Cortex of kidney (tissue), 1 donor: ENCODE measurements around the gene CEP83.
"Not testable (repeated sequence)": the region's sequence is repeated elsewhere in the genome, so short reads cannot be mapped to it uniquely, and the experiment has no call there.

Experiments
- DNase-seq: peaks from one replicate; lab custom pipeline; 2025; lab: John Stamatoyannopoulos, UW

The CEP83 gene, protein sequence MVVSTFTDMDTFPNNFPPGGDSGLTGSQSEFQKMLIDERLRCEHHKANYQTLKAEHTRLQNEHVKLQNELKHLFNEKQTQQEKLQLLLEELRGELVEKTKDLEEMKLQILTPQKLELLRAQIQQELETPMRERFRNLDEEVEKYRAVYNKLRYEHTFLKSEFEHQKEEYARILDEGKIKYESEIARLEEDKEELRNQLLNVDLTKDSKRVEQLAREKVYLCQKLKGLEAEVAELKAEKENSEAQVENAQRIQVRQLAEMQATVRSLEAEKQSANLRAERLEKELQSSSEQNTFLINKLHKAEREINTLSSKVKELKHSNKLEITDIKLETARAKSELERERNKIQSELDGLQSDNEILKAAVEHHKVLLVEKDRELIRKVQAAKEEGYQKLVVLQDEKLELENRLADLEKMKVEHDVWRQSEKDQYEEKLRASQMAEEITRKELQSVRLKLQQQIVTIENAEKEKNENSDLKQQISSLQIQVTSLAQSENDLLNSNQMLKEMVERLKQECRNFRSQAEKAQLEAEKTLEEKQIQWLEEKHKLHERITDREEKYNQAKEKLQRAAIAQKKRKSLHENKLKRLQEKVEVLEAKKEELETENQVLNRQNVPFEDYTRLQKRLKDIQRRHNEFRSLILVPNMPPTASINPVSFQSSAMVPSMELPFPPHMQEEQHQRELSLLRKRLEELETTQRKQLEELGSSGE

DNA sequence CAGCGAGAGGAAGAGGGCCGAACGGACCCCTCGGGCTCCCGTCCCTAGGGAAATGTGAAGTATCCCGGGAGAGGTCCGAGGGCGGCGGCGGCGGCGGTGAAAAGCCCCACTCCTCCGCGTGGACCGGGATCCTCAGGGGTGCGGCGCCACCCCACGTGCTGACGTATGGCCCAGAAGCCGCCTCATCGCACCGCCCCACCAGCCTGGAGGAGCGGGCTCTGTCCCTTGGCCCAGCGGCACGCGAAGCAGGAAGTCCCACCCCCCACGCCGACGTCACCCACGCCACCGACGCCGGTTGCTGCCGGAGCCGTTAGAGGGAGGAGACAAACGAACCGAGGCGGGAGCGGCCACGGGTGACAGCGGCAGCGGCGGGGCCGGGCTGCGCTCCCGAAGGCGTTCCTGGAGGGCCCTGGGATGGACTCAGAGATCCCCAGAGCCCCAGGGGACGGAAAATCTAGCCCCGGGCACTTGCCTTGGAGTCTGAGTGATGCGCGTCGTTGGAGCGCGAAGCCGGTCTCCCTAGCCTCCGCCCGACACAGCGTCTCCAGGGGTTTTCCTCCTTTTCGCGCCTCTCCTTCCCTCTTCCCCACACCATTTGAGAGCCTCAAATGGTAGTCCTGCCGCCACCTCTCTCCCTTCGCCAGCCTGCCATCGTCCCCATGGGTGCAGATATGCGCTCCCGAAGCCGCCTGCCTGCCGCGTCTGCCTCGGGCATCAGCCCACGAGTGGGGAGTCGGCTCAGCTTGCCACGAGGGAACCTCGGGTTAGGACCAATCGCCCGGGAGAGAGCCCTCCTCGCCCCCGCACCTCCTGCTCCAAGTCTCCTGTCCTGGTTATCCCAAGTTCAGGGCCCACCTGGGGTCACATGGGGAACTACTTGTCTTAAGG, at the start of gene CEP83:
Gene CEP83 (minus strand): TSS at position 140 of the 888 bp plus-strand sequence. CDS start 47,377 bp downstream, outside the sequence.
- DNase-seq = peak; percentile 93

- DNase-seq = no peak
Observed at GRCh38 chr12:94509317-94509716, 49.6 kb upstream of the CEP83 start.

- DNase-seq = no peak
Observed at GRCh38 chr12:94507455-94507854, 47.8 kb upstream of the CEP83 start.

GRCh38 chr12:94504386-94504785, 44.7 kb upstream of the CEP83 start:
- no peak for DNase-seq

DNA sequence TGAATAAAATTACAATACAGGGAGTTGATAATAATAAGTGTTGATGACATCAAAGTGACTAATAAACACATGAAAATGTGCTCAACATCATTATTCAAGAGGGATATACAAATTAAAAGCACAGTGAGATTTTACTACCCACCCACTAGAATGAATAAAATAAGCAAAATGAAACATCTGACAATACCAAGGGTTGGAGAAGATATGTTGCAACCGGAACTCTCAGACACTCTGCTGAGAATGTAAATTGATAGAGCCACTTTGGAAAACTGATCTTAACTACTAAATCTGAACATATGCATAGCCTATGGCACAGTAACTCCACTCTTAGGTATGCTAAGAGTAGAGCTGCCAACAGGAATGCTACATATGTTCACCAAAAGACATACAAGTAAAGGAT, 44.0 kb upstream of the CEP83 start:
- DNase-seq = no peak

DNA sequence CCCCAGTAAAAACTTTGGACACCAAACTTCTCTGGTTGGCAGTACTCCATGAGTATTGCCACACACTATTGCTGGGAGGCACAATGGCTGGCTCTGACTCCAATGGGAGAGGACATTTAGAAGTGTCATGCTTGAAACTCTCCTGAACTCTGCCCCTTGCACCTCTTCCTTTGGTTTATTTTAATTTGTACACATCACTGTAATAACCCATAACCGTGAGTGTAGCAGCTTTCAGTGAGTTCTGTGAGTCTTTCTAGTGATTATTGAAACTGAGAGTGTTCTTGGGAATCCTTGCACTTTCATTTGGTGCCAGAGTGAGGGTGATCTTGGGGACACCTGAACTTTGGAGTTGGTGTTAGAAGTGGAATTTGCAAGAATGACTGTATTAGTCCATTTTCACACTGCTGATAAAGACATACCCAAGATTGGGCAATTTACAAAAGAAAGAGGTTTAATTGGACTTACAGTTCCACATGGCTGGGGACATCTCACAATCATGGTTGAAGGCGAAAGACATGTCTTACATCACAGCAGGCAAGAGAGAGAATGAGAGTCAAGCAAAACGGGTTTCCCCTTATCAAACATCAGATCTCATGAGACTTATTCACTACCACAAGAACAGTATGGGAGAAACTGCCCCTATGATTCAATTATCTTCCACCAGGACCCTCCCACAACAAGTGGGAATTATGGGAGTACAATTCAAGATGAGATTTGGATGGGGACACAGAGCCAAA, 41.3 kb upstream of the CEP83 start:
- no peak for DNase-seq

GRCh38 chr12:94498698-94499097, 39.0 kb upstream of the CEP83 start:
- DNase-seq = no peak

DNA sequence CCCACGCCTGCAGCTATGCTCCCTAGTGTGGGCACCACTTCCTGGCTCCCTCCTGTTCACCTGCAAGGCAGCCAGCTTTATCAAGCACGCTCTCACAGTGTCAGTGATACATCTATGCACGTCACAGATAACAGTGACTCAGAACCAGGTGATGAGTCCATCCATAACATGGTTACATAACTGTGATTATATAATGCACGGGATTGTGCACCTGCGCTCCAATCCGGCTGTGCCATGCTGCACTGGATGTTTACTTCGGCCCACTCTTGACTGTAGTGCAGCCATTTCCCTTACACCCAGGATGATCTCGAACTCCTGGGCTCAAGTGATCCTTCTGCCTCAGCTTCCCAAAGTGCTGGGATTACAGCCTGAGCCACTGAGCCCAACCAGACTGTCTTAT, 38.4 kb upstream of the CEP83 start:
- no peak for DNase-seq

DNA sequence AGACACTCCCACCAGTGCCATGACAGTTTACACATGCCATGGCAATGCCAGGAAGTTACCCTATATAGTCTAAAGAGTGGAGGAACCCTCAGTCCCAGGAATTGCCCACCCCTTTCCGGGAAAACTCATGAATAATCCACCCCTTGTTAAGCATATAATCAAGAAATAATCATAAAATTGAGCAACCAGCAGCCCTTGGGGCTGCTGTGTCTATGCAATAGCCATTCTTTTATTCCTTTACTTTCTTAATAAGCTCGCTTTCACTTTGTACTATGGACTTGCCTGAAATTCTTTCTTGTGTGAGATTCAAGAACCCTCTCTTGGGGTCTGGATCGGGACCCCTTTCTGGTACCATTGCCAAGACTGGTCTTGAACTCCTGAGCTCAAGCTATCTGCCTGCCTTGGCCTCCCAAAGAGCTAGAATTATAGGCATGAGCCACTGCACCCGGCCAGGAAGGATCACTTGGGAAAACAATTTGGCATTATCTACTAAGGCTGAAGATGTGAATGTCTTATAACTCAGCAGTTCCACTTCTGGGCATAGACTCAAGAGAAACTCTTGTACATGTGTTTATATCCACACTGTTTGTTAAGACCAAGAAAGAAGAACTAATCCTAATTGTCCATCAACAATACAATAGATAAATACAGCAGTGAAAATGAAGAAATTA, 35.9 kb upstream of the CEP83 start:
- no peak for DNase-seq

DNA sequence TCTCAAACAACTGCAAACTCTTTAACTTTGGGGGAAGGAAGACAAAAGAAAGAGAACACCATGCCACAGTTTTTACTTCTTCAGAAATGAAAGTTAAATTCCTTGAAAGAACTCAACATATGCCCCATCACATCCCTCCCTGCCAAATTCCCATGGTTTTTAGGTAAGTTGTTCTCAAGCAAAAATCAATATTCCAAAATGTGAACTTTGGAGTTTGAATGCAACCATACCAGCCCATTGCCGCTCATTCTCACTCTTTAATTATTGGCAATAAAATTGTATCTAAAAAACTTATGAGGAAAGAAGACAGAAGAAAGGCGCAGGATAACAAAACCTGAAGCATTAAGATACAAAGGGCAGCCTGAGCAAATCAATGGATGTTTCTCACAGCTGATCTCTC, 31.8 kb upstream of the CEP83 start:
- DNase-seq = no peak

- DNase-seq = no peak
Observed at GRCh38 chr12:94488463-94488862, 28.8 kb upstream of the CEP83 start.

- no peak for DNase-seq
Observed at GRCh38 chr12:94481734-94482133, 22.1 kb upstream of the CEP83 start.

GRCh38 chr12:94469522-94469921, 9.9 kb upstream of the CEP83 start:
- DNase-seq = no peak

DNA sequence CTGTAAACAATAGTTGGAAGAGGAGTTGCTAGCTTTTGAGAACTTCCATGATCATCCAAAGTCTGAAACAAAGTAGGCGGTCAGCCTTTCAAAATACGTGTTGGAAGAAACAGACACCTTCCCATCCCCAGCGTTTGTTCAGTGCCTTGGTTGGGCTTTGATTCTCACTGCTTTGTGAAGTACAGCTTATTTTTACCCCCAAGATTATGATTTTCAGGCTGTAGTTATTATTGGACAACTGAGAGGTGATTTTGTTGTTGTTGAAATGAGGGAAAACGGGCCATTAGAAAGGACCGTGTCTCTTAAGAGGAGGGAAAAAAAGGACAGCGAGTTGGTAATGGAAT, 921 bp upstream of the CEP83 start:
- DNase-seq = no peak

DNA sequence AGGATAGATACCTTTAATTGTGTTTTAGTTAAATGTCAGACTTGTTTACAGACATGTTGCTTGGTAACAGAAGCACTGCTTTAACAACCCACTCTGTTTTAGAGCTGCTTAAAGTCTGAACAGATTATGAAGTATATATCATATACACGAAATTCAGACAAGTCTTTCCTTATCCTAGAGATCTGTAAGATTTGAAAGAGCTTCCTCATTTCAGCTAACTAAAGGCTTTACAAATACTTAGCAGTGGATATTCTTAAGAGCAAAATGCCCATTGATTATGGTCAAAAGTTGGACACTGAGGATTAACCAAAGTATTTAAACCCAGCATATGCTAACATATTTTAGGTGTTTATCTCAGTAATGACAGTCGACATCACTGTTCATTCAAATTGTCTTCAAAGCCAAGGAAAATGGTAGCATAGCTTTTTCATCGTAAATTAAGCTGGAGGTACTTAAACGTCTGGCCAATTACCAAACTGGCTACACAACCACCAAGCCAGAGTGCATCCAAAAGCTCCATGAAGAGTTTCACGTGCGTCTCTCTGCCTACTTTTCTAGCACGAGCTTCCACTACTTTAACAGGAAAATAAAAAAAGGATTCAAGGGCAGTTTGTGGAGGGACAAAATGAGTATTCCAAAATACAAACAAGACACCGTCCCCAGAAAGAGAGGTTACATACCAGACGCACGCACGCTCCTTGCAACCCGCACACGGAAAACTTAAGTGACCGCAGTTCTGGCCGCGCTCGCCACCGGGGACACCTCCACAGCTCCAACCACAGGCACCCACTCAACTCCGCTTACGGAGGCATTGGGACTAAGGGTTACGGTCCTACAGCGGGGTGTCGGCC, 565 bp downstream of the CEP83 start:
- no peak for DNase-seq

GRCh38 chr12:94457311-94457710, 2.4 kb downstream of the CEP83 start:
- no peak for DNase-seq

DNA sequence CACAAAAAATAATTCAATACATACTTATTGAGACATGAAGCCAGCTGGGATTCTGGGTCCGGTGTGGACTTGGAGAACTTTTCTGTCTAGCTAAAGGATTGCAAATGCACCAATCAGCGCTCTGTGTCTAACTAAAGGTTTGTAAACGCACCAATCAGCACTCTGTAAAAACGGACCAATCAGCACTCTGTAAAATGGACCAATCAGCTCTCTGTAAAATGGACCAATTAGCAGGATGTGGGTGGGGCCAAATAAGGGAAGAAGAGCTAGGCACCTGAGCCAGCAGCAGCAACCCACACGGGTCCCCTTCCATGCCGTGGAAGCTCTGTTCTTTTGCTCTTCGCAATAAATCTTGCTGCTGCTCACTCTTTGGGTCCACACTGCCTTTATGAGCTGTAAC, 5.3 kb downstream of the CEP83 start:
- not testable (repeated sequence) for DNase-seq

GRCh38 chr12:94445662-94446061, 14.0 kb downstream of the CEP83 start:
- no peak for DNase-seq

GRCh38 chr12:94437303-94437702, 22.4 kb downstream of the CEP83 start:
- no peak for DNase-seq

DNA sequence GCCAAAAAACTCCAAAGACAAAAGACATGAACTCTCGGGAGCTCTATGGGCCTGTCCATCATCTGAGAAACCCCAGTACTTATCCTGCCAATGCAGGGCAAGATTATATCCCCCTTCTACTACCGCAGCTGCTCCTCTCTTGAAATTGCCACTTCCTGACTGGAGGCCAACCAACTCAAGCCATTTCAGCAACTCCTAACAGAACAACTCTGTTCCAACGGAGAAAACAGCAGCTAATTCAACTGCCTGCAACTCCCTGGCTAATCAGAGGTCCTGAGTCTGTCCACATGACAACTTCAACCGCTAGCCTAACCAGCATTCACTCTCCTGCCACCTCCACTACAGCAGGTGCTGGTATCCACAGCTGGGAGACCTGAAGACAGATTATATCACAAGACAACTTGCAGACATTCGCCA, 24.1 kb downstream of the CEP83 start:
- no peak for DNase-seq
